KOPT-K1 (cell line): ENCODE results near the gene IDH3A.

ENCODE experiments used
- H3K27ac ChIP-seq: fragments of 200-600 bp; sonication (generic); 2 replicates; pipeline ENCODE4 v1.5.1; 2016; ENCODE audit warnings: antibody characterized with exemption, mild to moderate bottlenecking, low read depth, low read length; ENCODE audit not compliant: poor library complexity, severe bottlenecking
- H3K36me3 ChIP-seq: fragments of 200-600 bp; sonication (generic); 2 replicates; pipeline ENCODE4 v1.5.1; 2017; ENCODE audit warnings: antibody characterized with exemption, mild to moderate bottlenecking, low read length, moderate library complexity; ENCODE audit not compliant: insufficient read depth
- H3K9me3 ChIP-seq: fragments of 200-600 bp; sonication (generic); 2 replicates; pipeline ENCODE4 v1.5.1; 2017; ENCODE audit warnings: antibody characterized with exemption, low read length, mild to moderate bottlenecking; ENCODE audit not compliant: insufficient read depth, poor library complexity, severe bottlenecking

IDH3A gene

DNA sequence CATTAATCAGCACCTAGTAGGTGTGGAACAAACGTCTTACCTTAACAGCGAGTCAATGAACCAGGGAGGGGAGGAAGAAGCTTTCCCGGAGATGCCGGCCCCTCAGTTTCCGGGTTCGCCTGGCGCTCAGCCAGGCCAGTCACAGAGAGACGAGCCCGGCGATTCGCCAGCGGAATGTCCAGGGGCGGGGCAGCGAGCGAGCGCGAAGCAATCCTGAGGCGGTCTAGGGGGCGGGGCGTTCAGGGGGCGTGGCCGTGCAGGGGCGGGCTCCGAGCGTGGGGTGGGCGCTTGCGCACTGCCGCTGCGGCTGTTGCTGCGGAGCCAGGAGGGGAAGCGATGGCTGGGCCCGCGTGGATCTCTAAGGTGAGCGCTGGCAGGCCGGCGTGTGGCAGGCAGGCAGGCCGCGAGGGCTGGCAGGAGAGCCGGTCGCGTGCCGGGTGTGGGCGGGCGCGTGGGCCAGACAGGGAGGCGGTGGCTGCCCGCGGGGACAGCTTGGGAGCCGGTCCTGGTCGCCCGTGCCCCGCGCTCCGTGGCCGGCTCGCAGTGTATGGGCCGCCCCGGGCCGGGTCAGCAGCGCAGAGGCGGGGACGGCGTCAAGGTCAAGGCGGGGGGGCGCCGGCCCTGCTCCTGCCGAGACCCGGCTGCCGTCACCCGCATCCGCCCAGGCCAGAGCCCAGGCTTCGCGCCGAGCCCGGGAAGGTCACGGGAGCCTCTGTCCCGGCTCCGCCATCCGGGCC lies at the start of gene IDH3A:
IDH3A (plus strand) TSS at position 295 of the 737 bp plus-strand sequence; CDS start at position 337, 42 bp downstream.
- H3K27ac ChIP-seq: peak within 1 kb of the TSS; percentile 69
- peaks cover 4% of the 10 kb centered on the region; the same call in 1 of the 2 replicates for H3K36me3 ChIP-seq
- no peaks in the 10 kb centered on the region for H3K9me3 ChIP-seq

DNA sequence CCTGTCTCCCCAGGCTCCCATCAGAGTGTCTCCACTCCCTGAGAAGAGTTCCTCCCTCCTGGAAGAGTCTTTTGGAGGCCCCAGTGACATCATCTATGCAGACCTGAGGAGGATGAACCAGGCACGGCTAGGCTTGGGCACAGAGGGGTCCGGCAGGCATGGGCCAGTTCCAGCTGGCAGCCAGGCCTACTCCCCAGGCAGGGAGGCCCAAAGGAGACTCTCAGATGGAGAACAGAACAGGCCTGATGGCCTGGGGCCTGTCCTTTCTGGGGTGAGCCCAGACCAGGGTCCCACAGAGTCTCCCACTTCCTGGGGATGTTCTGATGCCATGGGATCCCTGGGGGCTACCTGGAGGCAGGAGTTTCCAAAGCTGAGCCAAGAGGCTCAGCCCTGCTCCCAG lies 48.3 kb upstream of the IDH3A start:
- Histone ChIP-seq H3K9me3 (no peaks in the 10 kb centered on the region), H3K27ac (no peak overlapping the region), H3K36me3 (no peaks in the 10 kb centered on the region)

DNA sequence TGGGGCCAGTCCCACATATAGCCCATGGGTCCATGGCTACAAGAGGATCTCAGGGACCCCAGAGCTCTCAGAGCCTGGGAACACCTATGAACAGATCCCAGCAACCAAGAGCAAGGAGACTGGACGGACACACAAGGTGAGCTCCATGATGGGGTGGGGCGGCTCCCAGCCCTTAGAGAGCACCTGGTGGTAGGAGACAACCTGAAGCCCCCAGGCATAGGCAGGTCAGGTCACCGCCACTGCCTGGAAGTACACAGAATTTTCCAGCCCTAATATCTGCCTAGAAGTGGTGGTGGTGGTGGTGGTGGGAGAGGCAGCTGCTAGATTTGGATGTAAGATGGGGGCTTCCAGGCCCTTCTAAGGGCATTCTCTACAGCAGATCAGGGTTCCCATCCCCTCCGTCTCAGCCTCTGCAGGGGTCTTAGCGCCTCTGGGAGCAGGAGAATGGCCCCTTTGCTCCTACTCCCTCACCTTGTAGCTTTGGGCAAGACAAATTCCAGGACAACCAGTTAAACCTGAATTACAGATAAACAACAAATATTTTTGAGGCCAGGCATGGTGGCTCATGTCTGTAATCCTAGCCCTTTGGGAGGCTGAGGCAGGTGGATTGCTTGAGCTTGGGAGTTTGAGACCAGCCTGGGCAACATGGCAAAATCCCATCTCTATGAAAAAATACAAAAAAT lies 47.6 kb upstream of the IDH3A start:
- Histone ChIP-seq H3K36me3 (no peaks in the 10 kb centered on the region), H3K27ac (no peak overlapping the region), H3K9me3 (no peaks in the 10 kb centered on the region)

DNA sequence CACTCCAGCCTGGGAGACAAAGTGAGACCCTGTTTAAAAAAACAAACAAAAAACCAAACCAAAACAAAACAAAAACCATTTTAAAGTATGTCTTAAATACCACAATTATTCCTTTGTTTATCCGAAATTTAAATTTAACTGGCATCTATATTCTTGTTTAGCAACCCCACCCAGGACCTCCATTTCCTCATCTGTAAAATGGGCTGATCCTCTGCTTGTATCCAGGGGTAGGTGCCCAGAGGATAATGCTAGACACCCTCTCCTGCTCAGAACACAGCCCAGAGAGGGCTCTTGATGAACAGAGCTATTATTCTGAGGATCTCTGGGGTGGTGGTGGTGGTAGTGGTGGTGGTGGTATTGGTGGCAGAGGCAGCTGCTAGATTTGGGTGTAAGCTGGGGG lies 47.0 kb upstream of the IDH3A start:
- H3K36me3 ChIP-seq: no peaks in the 10 kb centered on the region
- H3K27ac ChIP-seq: peak overlapping the region; percentile 89
- H3K9me3 ChIP-seq: no peaks in the 10 kb centered on the region

DNA sequence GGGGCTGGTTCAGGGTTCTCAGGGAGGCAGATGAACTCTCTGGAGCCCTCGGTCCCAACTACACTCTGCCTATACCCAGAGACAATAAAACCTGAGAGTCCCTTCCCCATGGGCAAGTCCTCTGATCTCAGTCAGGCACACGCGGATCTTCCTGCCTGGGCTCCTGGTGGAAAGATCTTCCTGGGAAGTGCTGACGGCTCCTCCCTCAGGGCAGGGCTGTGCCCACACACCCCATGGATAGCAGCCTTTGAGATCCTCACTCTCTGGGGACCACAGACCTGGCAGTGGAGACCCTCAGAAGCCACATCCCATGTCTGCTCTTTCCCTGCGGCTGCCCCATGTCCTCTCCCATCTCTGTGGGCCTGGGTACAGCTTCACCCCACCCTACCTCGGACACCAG lies 46.4 kb upstream of the IDH3A start:
- H3K27ac ChIP-seq: peak overlapping the region; percentile 89
- H3K9me3 ChIP-seq: no peaks in the 10 kb centered on the region
- no peaks in the 10 kb centered on the region for H3K36me3 ChIP-seq

DNA sequence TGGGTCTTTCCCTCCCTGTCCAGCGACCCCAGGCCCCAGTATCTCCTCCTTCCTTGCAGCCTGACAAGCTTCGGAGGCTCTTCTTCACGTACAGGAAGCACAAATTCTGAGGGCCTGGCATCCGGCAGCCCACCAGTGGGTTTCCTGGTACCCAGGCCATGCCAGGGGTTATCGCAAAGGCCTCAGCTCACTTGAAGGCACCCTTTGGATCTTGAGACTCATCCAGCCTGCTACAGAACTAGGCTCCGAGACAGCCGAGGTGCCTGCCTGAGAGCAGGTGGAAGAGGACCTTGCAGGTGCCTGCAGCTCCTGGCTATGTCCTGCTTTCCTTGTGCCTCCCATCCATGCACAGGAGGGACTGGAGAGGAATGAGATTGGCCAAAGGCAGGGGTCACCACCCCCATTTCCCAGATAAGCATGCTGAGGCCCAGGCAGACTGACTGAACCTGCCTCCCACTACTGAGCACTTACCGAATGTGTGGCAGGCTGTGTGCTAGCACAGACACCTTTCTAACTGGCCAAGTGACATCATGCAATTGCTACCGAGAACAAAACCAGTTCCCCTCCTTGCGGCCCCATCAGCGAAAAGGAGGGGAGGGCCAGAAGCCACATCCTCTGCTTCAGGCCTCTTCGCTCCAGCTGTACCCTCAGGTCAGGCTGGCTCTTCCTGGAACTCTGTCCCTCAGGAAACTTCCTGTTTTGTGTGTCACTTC lies 45.6 kb upstream of the IDH3A start:
- Histone ChIP-seq H3K9me3 (no peaks in the 10 kb centered on the region), H3K27ac (peak overlapping the region; percentile 89), H3K36me3 (no peaks in the 10 kb centered on the region)

DNA sequence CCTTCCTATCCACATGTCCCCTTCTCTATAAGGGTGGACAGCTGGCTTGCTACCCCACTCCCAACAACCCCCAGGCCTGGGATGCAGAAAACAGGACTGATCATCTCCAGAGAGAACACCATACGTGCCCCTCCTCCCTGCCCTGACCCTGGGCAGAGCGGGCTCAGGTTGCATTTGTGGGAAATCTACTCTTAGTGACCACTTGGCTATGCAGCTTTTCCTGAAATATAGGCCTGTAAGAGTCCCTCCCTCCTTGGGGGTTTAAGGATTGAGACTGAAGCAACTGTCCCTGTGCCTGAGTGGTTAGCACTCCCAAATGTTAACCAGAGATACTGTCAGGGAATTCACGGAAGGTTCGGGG lies 45.1 kb upstream of the IDH3A start:
- H3K27ac ChIP-seq: peak overlapping the region; percentile 89
- no peaks in the 10 kb centered on the region for H3K9me3 ChIP-seq

DNA sequence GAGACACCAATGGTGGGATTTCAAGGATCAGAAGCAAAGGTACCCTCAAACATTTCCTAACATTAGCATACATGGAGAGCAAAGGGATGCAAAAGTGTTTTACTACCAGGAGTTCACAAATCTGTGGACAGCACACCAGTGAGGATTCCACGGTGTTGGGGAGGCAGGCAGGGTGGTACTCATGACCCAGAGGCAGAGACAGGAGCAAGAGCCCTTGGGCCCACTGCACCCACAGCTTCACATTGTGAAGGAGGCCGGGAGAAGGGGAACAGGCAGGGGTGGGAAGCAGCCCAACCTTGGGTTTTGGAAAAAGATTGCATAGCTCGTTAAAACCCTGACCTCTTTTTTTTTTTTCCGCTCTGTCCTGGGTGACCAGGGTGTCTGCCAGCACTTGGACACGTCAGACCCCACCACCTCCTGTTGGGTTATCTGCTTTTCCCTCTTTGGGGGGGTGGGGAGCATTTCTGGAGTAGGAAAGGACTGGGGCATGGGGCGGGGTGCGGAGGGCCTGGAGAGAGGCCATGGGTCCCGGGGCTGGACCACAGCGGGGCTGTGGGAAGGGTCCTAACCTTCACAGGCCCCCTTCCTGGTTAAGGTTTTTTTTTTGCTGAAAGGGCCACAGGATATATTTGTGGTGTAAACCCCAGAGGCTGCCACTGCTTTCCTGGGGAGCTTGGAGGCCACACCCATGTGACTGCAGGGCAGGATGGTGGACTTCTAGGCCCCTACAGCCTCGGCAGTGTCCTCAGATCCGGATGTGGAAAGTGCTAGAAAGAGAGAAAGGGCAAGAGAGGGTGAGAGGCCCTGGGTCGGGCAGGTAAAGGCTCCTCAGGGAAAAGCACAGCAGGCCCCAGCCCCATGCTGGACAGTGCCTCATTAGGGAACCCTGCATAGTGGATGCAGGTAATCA lies 44.3 kb upstream of the IDH3A start:
- Histone ChIP-seq H3K36me3 (no peaks in the 10 kb centered on the region), H3K27ac (peak overlapping the region; percentile 89), H3K9me3 (no peaks in the 10 kb centered on the region)

More for the DNA sequence above, 45.1 kb upstream of the IDH3A start:
- H3K36me3 ChIP-seq: no peaks in the 10 kb centered on the region

DNA sequence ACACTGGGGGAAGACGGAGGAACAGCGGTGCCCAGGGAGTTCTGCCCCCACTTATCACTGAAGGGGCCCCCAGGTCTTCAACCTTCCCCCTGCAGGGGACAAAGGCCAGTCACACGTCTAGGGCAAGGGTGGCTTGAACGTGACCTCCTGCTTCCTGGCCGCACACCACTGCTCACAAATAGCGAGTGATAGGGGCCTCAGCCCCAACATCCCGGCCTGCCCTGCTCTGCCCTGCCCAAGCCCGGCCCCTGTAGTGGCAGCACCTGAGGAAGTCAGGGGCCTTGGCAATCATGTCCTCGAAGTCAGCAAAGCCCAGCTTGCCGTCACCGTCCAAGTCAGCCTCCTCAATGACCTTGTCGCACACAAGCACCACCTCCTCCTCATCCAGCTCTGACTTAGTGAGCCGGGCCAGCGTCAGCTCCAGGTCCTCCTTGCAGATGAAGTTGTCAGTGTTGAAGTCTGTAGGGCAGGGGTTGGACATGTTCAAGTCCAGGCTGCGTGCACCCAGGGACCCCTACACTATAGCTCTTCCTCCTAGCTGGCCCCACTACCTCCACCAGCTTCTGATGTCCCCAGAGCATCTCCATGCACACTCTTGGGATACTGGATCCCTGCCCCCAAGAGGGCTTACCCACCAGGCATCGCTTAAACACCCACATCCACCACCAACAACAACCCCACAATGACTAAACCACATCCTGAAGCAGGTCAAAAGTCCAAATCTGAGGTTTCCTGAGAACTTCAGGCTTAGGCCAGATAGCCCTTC lies 43.5 kb upstream of the IDH3A start:
- no peaks in the 10 kb centered on the region for H3K9me3 ChIP-seq
- H3K27ac ChIP-seq: peak overlapping the region; percentile 89
- H3K36me3 ChIP-seq: no peaks in the 10 kb centered on the region

DNA sequence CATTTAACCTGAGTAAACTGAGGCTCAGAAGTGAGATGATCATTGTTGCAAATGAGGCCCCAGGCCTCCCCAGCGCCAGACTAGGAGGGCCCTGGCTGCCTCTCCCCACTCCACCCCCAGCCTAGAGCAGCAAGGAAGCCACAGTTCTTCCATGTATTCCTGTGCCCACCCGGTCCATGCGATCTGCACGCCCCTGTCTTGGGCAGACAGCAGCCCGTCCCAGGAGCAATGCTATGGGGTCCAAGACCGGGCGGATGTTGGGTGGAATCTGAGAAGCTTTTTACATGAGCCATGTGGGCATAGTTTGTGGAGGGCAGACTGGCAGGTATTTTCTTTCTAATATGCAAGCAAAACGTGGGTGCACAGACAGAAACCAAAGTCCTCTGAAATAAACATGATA lies 41.7 kb upstream of the IDH3A start:
- H3K27ac ChIP-seq: no peak overlapping the region
- no peaks in the 10 kb centered on the region for H3K36me3 ChIP-seq
- no peaks in the 10 kb centered on the region for H3K9me3 ChIP-seq

DNA sequence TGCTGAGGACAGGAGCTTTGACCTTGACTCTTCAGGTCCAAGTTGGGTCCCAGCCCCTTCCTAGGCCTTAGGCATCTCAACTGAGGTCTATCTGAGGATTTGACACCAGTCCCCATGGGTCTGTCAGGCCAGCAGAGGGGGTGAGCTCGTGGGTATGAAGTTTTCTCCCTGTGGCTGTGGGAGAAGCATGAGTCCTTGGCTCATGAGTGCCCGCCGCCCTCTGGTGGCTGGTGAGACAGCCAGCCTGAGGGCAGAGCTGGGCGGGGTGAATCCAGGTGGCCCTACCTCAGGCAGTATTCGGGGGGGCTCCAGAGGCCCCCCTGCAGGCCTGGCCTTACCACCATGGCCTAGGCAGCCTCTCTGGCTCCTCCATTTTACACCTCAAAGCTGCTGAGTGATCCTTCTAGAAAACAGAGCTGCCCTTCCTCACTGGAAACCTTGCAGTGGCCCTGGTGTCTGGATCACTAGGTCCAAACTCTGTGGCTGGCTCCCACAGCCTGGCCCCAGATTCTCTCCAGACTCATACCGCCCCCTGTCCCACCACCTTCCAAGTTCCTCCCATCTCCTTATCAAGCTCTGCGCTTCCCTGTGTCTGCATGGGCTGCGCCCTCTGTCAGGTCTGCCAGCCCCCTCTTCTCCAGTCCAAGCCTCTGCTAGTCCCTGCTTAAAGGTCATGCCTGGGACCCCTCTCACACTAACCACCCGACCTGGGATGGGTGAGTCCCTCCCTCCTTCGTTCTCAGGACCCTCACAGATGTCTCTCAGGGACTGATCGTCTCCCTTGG lies 40.7 kb upstream of the IDH3A start:
- Histone ChIP-seq H3K36me3 (no peaks in the 10 kb centered on the region), H3K9me3 (no peaks in the 10 kb centered on the region), H3K27ac (no peak overlapping the region)

DNA sequence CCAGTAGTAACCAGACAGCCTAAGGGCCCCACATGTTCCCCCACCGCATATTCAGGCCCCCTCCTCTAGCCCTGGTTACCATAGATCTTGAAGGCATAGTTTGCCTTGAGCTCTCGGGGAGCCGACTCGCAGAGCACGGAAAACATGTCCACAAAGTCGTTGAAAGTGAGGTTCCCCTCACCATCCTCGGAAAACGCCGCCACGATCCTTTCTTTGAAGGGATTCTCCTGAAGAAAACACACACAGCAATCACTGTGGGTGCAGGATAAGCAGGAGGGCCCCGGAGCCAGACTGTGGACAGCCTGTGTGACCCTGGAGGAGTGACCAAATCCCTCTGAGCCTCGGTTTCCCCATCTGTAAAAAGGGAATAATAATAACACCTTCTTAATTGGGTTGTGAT lies 40.0 kb upstream of the IDH3A start:
- no peaks in the 10 kb centered on the region for H3K36me3 ChIP-seq
- H3K9me3 ChIP-seq: no peaks in the 10 kb centered on the region
- no peak overlapping the region for H3K27ac ChIP-seq

DNA sequence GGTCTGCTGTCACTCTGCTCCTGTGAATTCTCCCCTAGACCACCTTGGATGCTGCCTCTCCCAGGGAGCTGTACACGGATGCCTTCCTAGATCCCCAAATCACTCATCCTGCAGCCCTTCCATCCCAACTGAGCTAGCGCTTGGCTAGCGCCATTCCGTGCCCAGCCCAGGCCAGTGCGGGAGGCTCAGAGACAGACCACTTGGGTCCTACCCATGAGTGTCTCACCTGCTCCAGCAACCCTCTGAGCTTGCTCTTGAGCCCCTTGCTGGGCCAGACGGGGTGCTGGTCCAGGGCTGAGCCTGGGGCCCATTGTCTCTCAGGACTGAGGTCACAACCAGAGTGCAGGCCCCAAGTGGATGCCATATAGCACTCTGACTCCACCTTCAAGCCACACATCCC lies 39.1 kb upstream of the IDH3A start:
- Histone ChIP-seq H3K36me3 (no peaks in the 10 kb centered on the region), H3K9me3 (no peaks in the 10 kb centered on the region), H3K27ac (no peak overlapping the region)
